Esophagus muscularis mucosa (tissue), 3 donors: ENCODE measurements around the gene THAP4.

Source experiments
- POLR2A ChIP-seq: fragments of 450-650 bp; IDR thresholded peaks from one replicate; pipeline ENCODE4 v1.6.1; 2017; ENCODE audit warnings: antibody characterized with exemption, moderate library complexity, mild to moderate bottlenecking, low read depth
- TF ChIP-seq, protein P1 (sequence below), 3 experiments: fragments of 200-600 bp in 2 of 3; fragments of 450-650 bp in 1 of 3; sonication (generic) in 2 of 3; IDR thresholded peaks; one replicate each; pipeline ENCODE4 v1.5.1; 2017 to 2019; ENCODE audit warnings: antibody characterized with exemption in 3 of 3, mild to moderate bottlenecking in 2 of 3, moderate library complexity in 1 of 3

- no peak for TF ChIP-seq POLR2A
- TF ChIP-seq, protein P1, sequence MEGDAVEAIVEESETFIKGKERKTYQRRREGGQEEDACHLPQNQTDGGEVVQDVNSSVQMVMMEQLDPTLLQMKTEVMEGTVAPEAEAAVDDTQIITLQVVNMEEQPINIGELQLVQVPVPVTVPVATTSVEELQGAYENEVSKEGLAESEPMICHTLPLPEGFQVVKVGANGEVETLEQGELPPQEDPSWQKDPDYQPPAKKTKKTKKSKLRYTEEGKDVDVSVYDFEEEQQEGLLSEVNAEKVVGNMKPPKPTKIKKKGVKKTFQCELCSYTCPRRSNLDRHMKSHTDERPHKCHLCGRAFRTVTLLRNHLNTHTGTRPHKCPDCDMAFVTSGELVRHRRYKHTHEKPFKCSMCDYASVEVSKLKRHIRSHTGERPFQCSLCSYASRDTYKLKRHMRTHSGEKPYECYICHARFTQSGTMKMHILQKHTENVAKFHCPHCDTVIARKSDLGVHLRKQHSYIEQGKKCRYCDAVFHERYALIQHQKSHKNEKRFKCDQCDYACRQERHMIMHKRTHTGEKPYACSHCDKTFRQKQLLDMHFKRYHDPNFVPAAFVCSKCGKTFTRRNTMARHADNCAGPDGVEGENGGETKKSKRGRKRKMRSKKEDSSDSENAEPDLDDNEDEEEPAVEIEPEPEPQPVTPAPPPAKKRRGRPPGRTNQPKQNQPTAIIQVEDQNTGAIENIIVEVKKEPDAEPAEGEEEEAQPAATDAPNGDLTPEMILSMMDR (IDR thresholded peaks at IDR 0.05): no peak
These were observed 19.4 kb downstream of the THAP4 start for GRCh38 chr2:241617431-241618154.
